ENCODE results near the gene SDR42E2. TPM values are rescaled to one million over a fixed set of nuclear protein-coding genes. Genes with fewer than 3 reads are reported as not detected.

Gene SDR42E2
- total and polyA plus RNA-seq, 4 donors = 0.07 TPM; not detected in 3

DNA sequence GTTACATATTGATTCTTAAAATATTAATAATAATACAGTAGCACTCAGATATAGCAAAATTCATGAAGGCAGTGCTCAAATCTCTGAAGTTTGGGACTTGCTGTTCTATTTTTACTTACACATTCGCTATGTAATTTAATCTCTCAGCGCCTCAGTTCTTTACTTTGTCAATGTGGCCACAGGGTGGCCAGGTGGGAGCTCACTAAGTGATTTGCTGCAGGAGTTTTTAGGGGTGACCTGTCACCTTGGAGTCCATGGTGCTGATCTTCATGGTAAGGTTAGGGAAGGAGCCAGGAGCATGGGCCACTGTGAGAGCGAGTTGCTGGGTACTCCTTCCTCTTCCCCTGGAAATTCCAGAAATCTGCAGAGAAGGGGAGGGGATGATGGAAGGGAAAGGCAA is 41.9 kb upstream of the SDR42E2 start:
- Histone ChIP-seq H3K36me3 (ENCODE audit: control insufficient read depth in 4 of 4, insufficient read depth in 3 of 4, low read depth in 1 of 4, low read length in 3 of 4) (no peaks in the 10 kb centered on the region), H3K27ac (ENCODE audit: low read depth in 1 of 2, low read length in 2 of 2) (no peak overlapping the region), H3K4me1 (ENCODE audit: control insufficient read depth in 4 of 4, insufficient read depth in 4 of 4, low read length in 3 of 4) (no peaks in the 10 kb centered on the region), H3K4me3 (ENCODE audit: low read depth in 1 of 3, low read length in 3 of 3) (no peak overlapping the region), H3K9ac (ENCODE audit: low read depth in 1 of 2, low read length in 2 of 2) (no peak overlapping the region), H3K9me3 (ENCODE audit: control insufficient read depth in 4 of 4, low read length in 3 of 4) (no peaks in the 10 kb centered on the region), H3K27me3 (ENCODE audit: control insufficient read depth in 4 of 4, insufficient read depth in 4 of 4, low read length in 3 of 4) (no peaks in the 10 kb centered on the region)
- no peak for TF ChIP-seq YY1 (IDR thresholded peaks at IDR 0.05)
- no peak for TF ChIP-seq FOXA1 (IDR thresholded peaks at IDR 0.05)
- TF ChIP-seq HNF4A (conservative IDR thresholded peaks at IDR 0.05) = no peak
- no peak for TF ChIP-seq RAD21 (IDR thresholded peaks at IDR 0.05)
- TF ChIP-seq RXRA (IDR thresholded peaks at IDR 0.05) = no peak
- TF ChIP-seq ATF3 (IDR thresholded peaks at IDR 0.05) = no peak
- TF ChIP-seq MAX (IDR thresholded peaks at IDR 0.05) = no peak
- TF ChIP-seq TAF1 (conservative IDR thresholded peaks at IDR 0.05) = no peak
- 87% methylated on average over 3 of the region's 3 CpGs for WGBS
- no peak for DNase-seq (ENCODE audit: low spot score)

DNA sequence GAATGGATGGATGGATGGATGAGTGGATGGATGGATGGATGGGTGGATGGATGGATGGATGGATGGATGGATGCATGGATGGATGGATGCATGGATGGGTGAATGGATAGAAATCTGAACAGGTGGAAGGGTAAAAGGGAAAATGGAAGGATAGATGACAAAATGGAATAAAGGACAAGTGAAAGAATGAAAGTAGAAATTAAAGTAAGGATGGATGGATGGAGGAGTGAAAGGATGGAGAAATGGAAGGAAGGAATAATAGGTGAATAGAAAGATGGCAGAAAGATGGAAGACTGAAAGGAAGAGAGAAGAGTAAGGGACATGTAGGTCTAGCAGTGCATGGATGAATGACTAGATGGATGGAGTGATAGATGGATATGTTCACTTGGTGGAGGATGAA is 40.1 kb upstream of the SDR42E2 start:
- TF ChIP-seq, protein P1, sequence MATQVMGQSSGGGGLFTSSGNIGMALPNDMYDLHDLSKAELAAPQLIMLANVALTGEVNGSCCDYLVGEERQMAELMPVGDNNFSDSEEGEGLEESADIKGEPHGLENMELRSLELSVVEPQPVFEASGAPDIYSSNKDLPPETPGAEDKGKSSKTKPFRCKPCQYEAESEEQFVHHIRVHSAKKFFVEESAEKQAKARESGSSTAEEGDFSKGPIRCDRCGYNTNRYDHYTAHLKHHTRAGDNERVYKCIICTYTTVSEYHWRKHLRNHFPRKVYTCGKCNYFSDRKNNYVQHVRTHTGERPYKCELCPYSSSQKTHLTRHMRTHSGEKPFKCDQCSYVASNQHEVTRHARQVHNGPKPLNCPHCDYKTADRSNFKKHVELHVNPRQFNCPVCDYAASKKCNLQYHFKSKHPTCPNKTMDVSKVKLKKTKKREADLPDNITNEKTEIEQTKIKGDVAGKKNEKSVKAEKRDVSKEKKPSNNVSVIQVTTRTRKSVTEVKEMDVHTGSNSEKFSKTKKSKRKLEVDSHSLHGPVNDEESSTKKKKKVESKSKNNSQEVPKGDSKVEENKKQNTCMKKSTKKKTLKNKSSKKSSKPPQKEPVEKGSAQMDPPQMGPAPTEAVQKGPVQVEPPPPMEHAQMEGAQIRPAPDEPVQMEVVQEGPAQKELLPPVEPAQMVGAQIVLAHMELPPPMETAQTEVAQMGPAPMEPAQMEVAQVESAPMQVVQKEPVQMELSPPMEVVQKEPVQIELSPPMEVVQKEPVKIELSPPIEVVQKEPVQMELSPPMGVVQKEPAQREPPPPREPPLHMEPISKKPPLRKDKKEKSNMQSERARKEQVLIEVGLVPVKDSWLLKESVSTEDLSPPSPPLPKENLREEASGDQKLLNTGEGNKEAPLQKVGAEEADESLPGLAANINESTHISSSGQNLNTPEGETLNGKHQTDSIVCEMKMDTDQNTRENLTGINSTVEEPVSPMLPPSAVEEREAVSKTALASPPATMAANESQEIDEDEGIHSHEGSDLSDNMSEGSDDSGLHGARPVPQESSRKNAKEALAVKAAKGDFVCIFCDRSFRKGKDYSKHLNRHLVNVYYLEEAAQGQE (IDR thresholded peaks at IDR 0.05) = no peak
- TF ChIP-seq ATF3 (IDR thresholded peaks at IDR 0.05) (no peak), EGR1 (IDR thresholded peaks at IDR 0.05; ENCODE audit: low read depth in 2 of 2) (no peak), YY1 (IDR thresholded peaks at IDR 0.05) (no peak), CTCF (IDR thresholded peaks at IDR 0.05; ENCODE audit: low read depth, low read length, missing input control) (no peak), TAF1 (conservative IDR thresholded peaks at IDR 0.05) (no peak), JUND (IDR thresholded peaks at IDR 0.05) (no peak), RXRA (IDR thresholded peaks at IDR 0.05) (no peak), SP1 (IDR thresholded peaks at IDR 0.05) (no peak), FOXA1 (IDR thresholded peaks at IDR 0.05) (no peak), HNF4A (conservative IDR thresholded peaks at IDR 0.05) (no peak), FOXA2 (IDR thresholded peaks at IDR 0.05) (no peak), RAD21 (IDR thresholded peaks at IDR 0.05) (no peak), NR2F2 (IDR thresholded peaks at IDR 0.05) (no peak), MAX (IDR thresholded peaks at IDR 0.05) (no peak), HNF4G (IDR thresholded peaks at IDR 0.05) (no peak), GABPA (IDR thresholded peaks at IDR 0.05 in 1 of 2, conservative IDR thresholded peaks at IDR 0.05 in 1 of 2) (no peak)
- TF ChIP-seq, protein P2, sequence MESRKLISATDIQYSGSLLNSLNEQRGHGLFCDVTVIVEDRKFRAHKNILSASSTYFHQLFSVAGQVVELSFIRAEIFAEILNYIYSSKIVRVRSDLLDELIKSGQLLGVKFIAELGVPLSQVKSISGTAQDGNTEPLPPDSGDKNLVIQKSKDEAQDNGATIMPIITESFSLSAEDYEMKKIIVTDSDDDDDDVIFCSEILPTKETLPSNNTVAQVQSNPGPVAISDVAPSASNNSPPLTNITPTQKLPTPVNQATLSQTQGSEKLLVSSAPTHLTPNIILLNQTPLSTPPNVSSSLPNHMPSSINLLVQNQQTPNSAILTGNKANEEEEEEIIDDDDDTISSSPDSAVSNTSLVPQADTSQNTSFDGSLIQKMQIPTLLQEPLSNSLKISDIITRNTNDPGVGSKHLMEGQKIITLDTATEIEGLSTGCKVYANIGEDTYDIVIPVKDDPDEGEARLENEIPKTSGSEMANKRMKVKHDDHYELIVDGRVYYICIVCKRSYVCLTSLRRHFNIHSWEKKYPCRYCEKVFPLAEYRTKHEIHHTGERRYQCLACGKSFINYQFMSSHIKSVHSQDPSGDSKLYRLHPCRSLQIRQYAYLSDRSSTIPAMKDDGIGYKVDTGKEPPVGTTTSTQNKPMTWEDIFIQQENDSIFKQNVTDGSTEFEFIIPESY (IDR thresholded peaks at IDR 0.05) = no peak
- no peaks in the 10 kb centered on the region for H3K36me3 ChIP-seq (ENCODE audit: control insufficient read depth in 4 of 4, insufficient read depth in 3 of 4, low read depth in 1 of 4, low read length in 3 of 4)
- no peaks in the 10 kb centered on the region for H3K4me1 ChIP-seq (ENCODE audit: control insufficient read depth in 4 of 4, insufficient read depth in 4 of 4, low read length in 3 of 4)
- H3K9me3 ChIP-seq (ENCODE audit: control insufficient read depth in 4 of 4, low read length in 3 of 4) = no peaks in the 10 kb centered on the region
- no peak for DNase-seq (ENCODE audit: low spot score)
- H3K27me3 ChIP-seq (ENCODE audit: control insufficient read depth in 4 of 4, insufficient read depth in 4 of 4, low read length in 3 of 4) = no peaks in the 10 kb centered on the region
- no peak overlapping the region for H3K9ac ChIP-seq (ENCODE audit: low read depth in 1 of 2, low read length in 2 of 2)
- no peak overlapping the region for H3K27ac ChIP-seq (ENCODE audit: low read depth in 1 of 2, low read length in 2 of 2)
- no peak overlapping the region for H3K4me3 ChIP-seq (ENCODE audit: low read depth in 1 of 3, low read length in 3 of 3)
